M059J (cell line): ENCODE results near the gene GABRG3. TPM values are rescaled to one million over a fixed set of nuclear protein-coding genes. Genes with fewer than 3 reads are reported as not detected.
"Not testable (repeated sequence)": the region's sequence is repeated elsewhere in the genome, so short reads cannot be mapped to it uniquely, and the experiment has no call there.

Source experiments
- DNase-seq: peaks from one replicate; pipeline ENCODE4 v3.0.0-alpha.2; 2012; ENCODE audit warnings: low read depth
- total RNA-seq: library from RNA; depleted of rRNA; stranded (reverse); fragments of >200 nt; shearing (Covaris generic); gene quantifications from 2 replicates; pipeline ENCODE4 v1.2.3, GENCODE V29; 2014

Gene GABRG3
- total RNA-seq, 1 experiment from 2014 or later, result not detected

- no peak for DNase-seq
Observed at GRCh38 chr15:27176785-27177406, 205.9 kb downstream of the GABRG3 start.

DNA sequence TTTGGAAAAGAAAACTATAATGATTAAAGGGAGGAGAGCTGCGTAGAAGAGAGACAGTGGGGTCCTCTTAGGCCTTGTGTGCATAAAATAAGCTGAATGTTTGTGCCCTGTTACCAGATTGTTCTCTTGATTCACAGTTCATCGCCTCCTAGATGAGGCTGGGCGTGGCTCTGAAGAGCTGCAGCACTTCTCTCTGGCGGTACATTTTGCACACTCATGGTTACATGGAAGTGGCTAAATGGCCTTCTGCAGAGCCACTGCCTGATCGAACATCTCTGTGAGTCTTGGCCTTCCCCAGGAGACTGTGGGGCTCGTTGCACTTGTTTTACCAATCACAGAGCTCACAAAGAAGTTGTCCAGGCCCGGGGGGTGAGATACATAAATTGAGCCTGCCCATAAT is 208.8 kb downstream of the GABRG3 start:
- no peak for DNase-seq

DNA sequence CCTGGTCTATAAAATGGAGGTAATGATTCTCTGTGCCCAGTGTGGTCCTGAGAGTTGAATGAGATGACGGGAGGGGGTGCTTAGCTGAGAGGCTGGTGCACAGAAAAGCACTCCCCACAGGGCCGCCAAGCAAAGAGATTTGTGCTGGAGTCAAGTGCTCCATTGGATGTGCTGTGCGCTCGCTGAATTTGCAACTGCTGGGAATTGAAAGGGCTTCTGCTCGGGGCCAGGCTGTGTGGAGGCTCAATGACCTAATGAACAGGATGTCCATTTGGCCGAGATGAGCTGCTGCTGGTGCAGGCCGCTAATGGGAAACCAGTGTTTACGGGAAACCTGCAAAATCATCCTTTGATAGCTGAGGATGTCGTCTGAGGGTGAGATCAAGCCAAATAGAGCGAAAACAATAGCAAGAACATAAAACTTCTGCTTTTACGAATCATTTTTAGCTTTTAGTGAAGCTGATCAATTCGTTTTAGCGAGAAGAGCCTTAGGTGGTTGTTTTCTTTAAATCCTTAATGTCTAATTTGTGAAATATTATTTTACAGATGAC is 211.7 kb downstream of the GABRG3 start:
- no peak for DNase-seq

GRCh38 chr15:27183201-27183600 is 212.2 kb downstream of the GABRG3 start:
- no peak for DNase-seq

DNA sequence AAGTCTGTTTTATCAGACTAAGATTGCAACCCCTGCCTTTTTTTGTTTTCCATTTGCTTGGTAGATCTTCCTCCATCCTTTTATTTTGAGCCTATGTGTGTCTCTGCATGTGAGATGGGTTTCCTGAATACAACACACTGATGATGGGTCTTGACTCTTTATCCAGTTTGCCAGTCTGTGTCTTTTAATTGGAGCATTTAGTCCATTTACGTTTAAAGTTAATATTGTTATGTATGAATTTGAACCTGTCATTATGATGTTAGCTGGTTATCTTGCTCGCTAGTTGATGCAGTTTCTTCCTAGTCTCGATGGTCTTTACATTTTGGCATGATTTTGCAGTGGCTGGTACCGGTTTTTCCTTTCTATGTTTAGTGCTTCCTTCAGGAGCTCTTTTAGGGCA is 220.5 kb downstream of the GABRG3 start:
- not testable (repeated sequence) for DNase-seq

DNA sequence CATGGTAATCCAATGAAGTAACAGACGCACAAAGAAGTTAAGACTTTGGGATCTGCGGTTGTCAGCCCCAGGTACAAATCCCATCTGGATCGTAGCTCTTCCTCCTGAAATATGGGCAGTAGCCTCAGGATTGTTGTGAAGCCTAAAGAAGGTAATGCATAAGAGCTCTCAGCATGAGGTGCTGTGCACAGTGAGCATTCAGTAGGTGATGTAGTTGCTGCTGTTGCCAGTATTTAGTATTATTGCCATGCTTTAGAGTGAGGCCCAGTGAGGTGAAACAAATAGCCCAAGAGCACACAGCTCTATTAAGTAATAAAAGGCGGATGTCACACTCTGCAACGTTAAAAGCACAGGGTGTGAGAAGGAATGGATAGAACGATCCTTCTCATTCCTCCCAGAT is 225.7 kb downstream of the GABRG3 start:
- DNase-seq, result no peak

DNA sequence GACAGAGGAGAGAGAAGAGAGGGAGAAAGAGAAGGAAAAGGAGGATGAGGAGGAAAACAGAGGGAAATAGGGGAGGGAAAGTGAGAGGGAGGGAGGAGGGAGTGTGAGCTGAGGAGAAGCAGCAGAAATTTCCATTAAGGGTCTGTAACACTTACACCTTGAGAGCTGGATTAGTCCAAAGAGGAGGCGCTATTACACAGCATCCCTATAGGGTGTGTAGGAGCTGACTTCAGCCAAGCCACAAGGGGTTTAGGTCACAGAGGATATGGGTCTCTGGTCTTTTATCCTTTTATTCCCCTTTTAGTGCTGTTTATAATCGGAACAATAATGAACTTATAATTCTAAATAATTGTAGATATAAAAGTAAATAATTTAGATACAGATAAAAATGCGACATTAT is 230.4 kb downstream of the GABRG3 start:
- DNase-seq, result no peak

- DNase-seq, result no peak
Observed at GRCh38 chr15:27210176-27210575, 239.2 kb downstream of the GABRG3 start.

DNA sequence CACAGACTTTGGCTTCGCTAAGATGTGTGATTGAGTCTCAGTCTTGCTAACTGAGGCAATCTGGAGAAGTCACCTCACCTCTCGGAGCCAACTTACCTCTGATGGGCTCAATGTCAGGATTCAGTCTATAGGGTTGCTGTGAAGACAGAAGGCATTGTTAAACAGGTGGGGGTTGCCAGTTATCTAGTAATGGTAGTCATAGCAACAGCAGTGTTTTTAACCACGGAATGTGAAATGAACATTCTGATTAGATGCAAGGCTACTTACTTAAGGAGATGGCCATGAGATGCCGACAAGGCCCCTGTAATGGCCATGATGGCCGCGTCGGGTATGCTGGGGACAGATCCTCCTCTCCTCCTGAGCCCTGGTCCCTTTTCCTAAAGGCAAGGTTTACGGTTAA is 243.1 kb downstream of the GABRG3 start:
- no peak for DNase-seq

GRCh38 chr15:27214961-27215360 is 244.0 kb downstream of the GABRG3 start:
- no peak for DNase-seq

DNA sequence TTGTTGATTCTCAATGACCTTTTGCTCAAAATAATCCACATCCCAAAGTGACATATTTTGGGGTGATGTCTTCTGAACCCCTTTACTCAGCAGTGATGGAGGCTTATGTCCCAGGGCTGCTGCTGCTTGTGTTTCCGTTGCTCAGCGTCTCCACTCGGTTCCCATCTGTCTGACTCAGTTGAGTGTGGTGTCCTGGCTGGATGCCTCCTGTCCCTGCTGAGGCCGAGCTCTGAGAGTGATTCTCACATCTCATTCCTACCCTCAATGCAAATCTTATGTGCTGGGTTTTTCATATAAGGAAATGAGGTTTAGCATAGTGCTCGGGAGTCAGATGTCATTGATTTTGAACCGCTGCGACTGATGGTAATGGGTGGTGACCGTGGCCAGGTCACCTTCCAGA is 247.4 kb downstream of the GABRG3 start:
- DNase-seq, result no peak

DNA sequence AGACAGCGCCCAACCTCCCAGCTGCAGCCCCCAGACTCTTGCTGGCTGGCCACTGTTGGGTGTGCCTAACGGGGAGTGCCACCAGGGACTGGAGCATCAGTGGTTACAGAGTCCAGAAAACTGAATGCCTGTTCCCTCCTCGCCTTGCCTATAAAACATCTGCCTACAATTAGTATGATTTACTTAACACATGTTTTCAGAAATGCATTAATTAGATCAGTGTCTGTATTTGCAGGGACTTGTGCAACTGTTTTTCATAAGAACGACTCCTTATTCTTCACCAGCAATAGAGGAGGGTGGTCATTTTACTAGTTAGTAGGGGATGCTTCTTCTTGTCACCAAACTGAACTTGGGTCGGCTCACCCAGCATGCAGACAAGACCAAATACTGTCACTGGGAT is 248.7 kb downstream of the GABRG3 start:
- DNase-seq, result no peak

DNA sequence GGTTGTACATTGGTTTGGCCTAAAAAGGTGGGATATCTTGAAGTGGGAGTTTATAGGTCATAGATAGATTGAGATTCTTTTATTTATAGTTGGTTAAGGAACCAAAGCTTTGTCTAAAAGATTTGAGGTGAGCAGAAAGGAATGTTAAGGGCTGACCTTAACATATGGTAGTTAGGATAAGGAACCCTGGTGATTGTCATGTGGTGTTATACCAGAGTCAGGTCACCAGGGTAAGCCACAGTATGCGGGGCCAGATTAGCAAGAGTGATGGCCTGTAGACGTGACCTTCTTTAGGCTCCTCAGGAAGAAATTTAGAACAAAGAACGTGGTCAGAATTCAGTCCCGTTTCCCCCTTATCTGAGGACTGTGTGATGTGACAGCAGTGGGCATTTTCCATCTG is 249.2 kb downstream of the GABRG3 start:
- DNase-seq, result no peak

- DNase-seq, result no peak
Observed at GRCh38 chr15:27222479-27222878, 251.5 kb downstream of the GABRG3 start.

DNA sequence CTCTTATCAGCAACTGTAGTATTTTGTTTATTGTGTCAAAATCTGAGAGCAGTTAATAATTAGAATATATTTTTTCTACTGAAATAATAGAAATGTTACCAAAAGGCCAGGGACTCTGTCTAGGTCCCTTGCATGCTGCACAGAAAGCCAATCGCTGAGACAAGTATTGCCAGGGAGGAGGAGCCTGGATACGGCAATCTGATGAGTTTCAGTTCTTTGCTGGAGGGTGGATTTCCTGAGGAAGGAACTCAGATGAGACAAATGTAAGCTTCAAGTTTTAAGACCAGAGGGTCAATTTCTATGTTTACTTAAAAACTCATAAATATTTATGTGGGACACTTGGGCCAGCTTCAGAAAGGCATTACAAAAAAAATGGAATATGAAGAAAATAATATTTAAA is 252.2 kb downstream of the GABRG3 start:
- DNase-seq, result no peak

- DNase-seq, result no peak
Observed at GRCh38 chr15:27231811-27232210, 260.8 kb downstream of the GABRG3 start.

- DNase-seq, result no peak
Observed at GRCh38 chr15:27232876-27233275, 261.9 kb downstream of the GABRG3 start.

GRCh38 chr15:27234593-27234992 is 263.6 kb downstream of the GABRG3 start:
- DNase-seq, result no peak

DNA sequence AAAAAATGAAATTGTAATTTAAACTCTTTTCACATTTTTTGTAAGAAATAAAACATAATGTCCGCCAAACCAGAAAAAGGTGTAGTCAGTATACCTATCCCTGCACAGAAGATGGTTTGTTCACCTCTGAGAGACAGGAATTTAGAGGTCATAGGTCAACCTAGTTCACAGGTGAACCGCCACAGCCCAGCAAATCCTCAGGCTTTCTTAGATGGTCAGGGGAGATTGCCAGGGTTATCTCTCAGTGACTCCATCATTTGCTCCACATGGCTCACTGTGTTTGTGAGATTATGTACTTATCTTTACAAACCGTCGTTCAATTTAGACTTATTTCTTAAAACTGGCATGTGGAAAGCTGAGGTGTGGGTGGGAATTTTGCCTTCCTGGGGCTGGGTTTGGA is 264.2 kb downstream of the GABRG3 start:
- no peak for DNase-seq

GRCh38 chr15:27235681-27236080 is 264.7 kb downstream of the GABRG3 start:
- DNase-seq, result no peak

GRCh38 chr15:27237319-27237939 is 266.4 kb downstream of the GABRG3 start:
- DNase-seq, result no peak

GRCh38 chr15:27238209-27238608 is 267.2 kb downstream of the GABRG3 start:
- DNase-seq, result no peak

DNA sequence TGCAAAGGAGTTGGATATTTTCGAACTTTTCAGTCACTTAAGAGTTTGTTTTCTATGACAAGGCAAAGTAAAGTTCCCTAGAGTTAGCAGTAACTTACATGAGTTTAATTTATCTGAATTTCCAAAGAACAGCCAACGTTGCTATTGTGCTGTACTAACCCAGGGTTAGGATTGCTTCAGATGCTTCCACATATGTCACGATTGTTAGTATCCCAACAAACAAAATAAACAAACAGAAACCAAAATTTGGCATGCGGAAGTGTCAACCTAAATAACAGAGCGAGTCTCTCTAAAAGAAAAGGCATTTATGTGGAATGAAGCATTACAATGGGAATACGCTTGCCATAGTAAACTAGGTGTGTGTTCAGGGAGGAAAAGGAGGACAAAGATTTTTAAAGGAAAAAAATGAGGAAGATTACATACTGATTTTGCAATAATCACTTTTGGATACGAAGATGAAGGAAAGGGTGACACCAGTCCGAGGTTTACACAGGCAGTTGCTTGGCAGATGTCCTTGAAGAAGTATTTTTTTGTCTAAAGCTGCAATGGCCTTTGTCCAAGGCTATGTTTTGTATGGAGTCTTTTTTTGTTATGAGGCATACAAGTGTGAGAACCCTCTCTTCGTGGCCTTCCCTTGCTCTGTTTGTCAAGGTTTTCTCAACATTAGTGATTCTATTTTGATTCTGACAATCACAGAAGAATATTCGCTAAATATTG is 267.9 kb downstream of the GABRG3 start:
- no peak for DNase-seq
